A549 treated with Mapracorat at 1 μM for 4 hours (cell line): ENCODE results near the gene LTO1. TPM values are rescaled to one million over a fixed set of nuclear protein-coding genes. Genes with fewer than 3 reads are reported as not detected.

Source experiments
- total RNA-seq: library from RNA; stranded (reverse); fragments of 200-300 nt; extraction: Qiagen RNA extraction; gene quantifications from 5 replicates; pipeline ENCODE4 v1.2.3, GENCODE V29; 2022

LTO1 gene
- total RNA-seq, result 30.3 to 38.3 TPM (median 34.3 TPM) in 5 replicates

GRCh38 chr11:69674886-69675714, at the start of gene LTO1:
TSS of gene LTO1 (minus strand) at chr11:69675353. CDS start at chr11:69675239, 114 bp downstream.

GRCh38 chr11:69703768-69704507, 28.8 kb upstream of the LTO1 start, which contains the start of gene FGF19:
TSS of gene FGF19 (minus strand) at chr11:69704022. CDS start at chr11:69703876, 146 bp downstream.

GRCh38 chr11:69640995-69641581, 34.1 kb downstream of the LTO1 start, which contains the start of gene CCND1:
TSS of gene CCND1 (plus strand) at chr11:69641156. CDS start at chr11:69641314, 158 bp downstream.

Other genes with a start within 250 kb of the LTO1 start
- gene LINC01488, start 193.7 kb downstream of the LTO1 start, total RNA-seq, result not detected in 5 replicates
- 156 to 249 TPM (median 201 TPM) in 5 replicates for gene CCND1, start 34.2 kb downstream of the LTO1 start, total RNA-seq
- gene FGF19, start 28.7 kb upstream of the LTO1 start, total RNA-seq, result 0.05 to 0.12 TPM (median 0.08 TPM) in 4 of 5 replicates, not detected in the other
- not detected in 5 replicates for gene FGF4, start 100.0 kb upstream of the LTO1 start, total RNA-seq
- not detected in 5 replicates for gene FGF3, start 144.1 kb upstream of the LTO1 start, total RNA-seq